K562 treated with DMSO at 1 percent for 24 hours (cell line): ENCODE measurements around the gene EMC9. TPM values are rescaled to one million over a fixed set of nuclear protein-coding genes. Genes with fewer than 3 reads are reported as not detected.

Experiments
- total RNA-seq: library from RNA; unstranded; fragments of 300-600 nt; gene quantifications from 2 replicates; pipeline ENCODE4 v1.2.3, GENCODE V29; 2022; ENCODE audit warnings: low read depth; ENCODE audit not compliant: insufficient read depth

Gene EMC9
- total RNA-seq: 55.6 TPM in 2 replicates

GRCh38 chr14:24141097-24141880, at the start of gene EMC9:
Gene EMC9, minus strand, starts transcription at chr14:24141591. Its CDS starts 287 bp downstream, at chr14:24141304.

GRCh38 chr14:24188251-24189058, 47.1 kb upstream of the EMC9 start, which contains the start of gene IPO4:
Gene IPO4, minus strand, starts transcription at chr14:24188816. Its CDS starts 29 bp downstream, at chr14:24188787.

GRCh38 chr14:24171422-24172260, 30.2 kb upstream of the EMC9 start, which contains the start of gene REC8:
Gene REC8, plus strand, starts transcription at chr14:24172080. Its CDS starts 473 bp downstream, at chr14:24172553.

GRCh38 chr14:24160850-24161804, 19.7 kb upstream of the EMC9 start, which contains the start of gene IRF9:
Gene IRF9, plus strand, starts transcription at chr14:24161265. Its CDS starts 880 bp downstream, at chr14:24162145.

DNA sequence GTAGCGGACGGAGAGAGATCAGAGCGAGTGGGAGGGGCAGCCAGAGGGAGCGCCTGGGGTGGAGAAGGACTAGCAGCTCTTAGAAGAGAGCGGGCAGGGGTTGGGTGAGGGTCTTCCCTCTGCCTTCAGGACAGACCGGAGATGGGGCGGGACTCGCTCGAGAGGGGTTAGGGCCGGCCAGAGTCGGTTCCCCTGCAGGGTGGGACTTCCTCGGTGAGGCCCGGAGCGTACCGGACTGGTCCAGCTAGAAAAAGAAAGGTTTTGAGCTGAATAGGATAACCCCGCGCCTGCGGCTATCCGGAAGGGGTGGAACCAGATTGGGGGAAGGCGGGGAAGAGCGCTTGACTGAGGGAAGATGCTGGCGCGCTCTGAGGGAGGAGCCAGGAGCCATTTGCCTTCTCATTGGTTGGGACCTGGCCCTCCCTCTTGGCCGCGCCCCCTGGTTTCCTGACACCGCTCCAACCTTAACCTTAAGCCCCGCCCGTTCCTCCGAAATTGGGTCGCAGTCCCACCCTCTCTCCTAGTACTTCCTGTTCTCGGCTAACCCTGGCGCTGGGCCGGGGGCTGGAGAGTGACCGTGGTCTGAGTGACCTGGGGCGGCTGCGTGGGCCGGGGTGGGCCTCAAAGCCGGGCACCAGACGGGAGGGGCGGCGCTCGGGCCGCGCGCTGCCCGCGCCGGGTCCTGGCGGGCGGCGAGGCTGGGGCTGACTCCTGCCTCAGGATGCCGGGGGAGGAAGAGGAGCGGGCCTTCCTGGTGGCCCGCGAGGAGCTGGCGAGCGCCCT, 5.8 kb upstream of the EMC9 start, which contains the start of gene RNF31:
Gene RNF31 (plus strand): TSS at position 521 of the 783 bp plus-strand sequence. CDS start 201 bp downstream, at position 722.

DNA sequence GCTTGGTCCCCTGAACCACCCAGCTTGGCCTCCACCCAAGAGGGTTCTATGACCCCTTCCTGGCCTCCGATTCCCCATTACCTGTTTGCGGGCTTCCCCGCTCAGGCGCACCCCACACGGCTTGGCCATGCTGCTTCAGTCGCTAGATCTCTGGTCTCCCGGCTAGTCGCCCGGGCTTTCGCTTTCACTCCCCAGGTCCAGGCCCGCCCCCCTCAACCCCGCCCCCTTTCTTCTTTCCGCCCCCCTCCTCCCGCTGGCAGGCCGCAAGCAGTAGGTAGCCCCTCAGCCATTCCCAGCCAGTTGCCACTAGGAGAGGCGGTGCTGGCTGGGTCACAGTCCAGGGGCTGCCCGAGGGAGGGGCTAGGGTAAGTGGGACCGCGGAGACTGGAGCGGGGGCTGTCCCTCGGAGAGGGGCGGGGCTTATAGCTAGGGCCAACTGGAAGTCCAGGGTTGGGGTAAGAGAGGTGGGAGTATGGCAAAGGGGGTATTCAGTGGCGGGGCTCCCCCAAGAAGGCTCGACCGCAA, 5.1 kb upstream of the EMC9 start, which contains the start of gene PSME2:
Gene PSME2 (minus strand): TSS at position 158 of the 525 bp plus-strand sequence. CDS start 29 bp downstream, at position 129.

GRCh38 chr14:24135834-24136683, 5.3 kb downstream of the EMC9 start, which contains the start of gene PSME1:
Gene PSME1, plus strand, starts transcription at chr14:24136194. Its CDS starts 69 bp downstream, at chr14:24136263.

GRCh38 chr14:24130380-24130716, 11.0 kb downstream of the EMC9 start, which contains the start of gene FITM1:
Gene FITM1, plus strand, starts transcription at chr14:24130659. Its CDS starts 905 bp downstream, at chr14:24131564.

GRCh38 chr14:24114532-24115421, 26.6 kb downstream of the EMC9 start, which contains the start of the genes DCAF11 and NRL:
Gene DCAF11, plus strand, starts transcription at chr14:24114777. Its CDS starts 818 bp downstream, at chr14:24115595.
Gene NRL, minus strand, starts transcription at chr14:24114949. Its CDS starts 32,101 bp downstream, at chr14:24082848.

GRCh38 chr14:24093901-24094840, 47.2 kb downstream of the EMC9 start, which contains the start of gene PCK2:
Gene PCK2, plus strand, starts transcription at chr14:24094311. Its CDS starts 95 bp downstream, at chr14:24094406.

Other genes starting within 250 kb of the EMC9 start
- gene DHRS4, start 187.8 kb downstream of the EMC9 start, total RNA-seq: 35.2 and 36.2 TPM in 2 replicates
- gene DHRS4L2, start 152.7 kb downstream of the EMC9 start, total RNA-seq: 12.8 and 14.9 TPM in 2 replicates
- gene CARMIL3, start 89.6 kb downstream of the EMC9 start, total RNA-seq: 0.16 TPM in 1 of 2 replicates, not detected in the other
- gene CPNE6, start 70.0 kb downstream of the EMC9 start, total RNA-seq: not detected in 2 replicates
- 150 and 160 TPM in 2 replicates for gene PCK2, start 47.3 kb downstream of the EMC9 start, total RNA-seq
- gene DCAF11, start 26.8 kb downstream of the EMC9 start, total RNA-seq: 52.3 and 59.5 TPM in 2 replicates
- 1.6 and 2.8 TPM in 2 replicates for gene NRL, start 26.6 kb downstream of the EMC9 start, total RNA-seq
- 0.50 TPM in 1 of 2 replicates, not detected in the other for gene FITM1, start 10.9 kb downstream of the EMC9 start, total RNA-seq
- gene PSME1, start 5.4 kb downstream of the EMC9 start, total RNA-seq: 169 and 181 TPM in 2 replicates
- gene PSME2, start 5.0 kb upstream of the EMC9 start, total RNA-seq: 119 and 129 TPM in 2 replicates
- gene RNF31, start 5.9 kb upstream of the EMC9 start, total RNA-seq: 34.5 and 41.7 TPM in 2 replicates
- gene IRF9, start 19.7 kb upstream of the EMC9 start, total RNA-seq: 11.9 and 14.2 TPM in 2 replicates
- gene REC8, start 30.5 kb upstream of the EMC9 start, total RNA-seq: 1.7 and 2.6 TPM in 2 replicates
- 16.3 and 21.4 TPM in 2 replicates for gene IPO4, start 47.2 kb upstream of the EMC9 start, total RNA-seq
- gene TM9SF1, start 53.9 kb upstream of the EMC9 start, total RNA-seq: 22.1 and 25.4 TPM in 2 replicates
- 0.96 TPM in 1 of 2 replicates, not detected in the other for gene TSSK4, start 64.1 kb upstream of the EMC9 start, total RNA-seq
- gene CHMP4A, start 71.9 kb upstream of the EMC9 start, total RNA-seq: 63.2 and 63.8 TPM in 2 replicates
- gene MDP1, start 74.5 kb upstream of the EMC9 start, total RNA-seq: 16.9 and 17.9 TPM in 2 replicates
- 144 and 171 TPM in 2 replicates for gene NEDD8, start 90.8 kb upstream of the EMC9 start, total RNA-seq
- 56.8 and 59.4 TPM in 2 replicates for gene GMPR2, start 91.3 kb upstream of the EMC9 start, total RNA-seq
- gene TINF2, start 101.0 kb upstream of the EMC9 start, total RNA-seq: 21.0 and 28.8 TPM in 2 replicates
- 1.5 and 3.1 TPM in 2 replicates for gene TGM1, start 121.6 kb upstream of the EMC9 start, total RNA-seq
- gene RABGGTA, start 130.0 kb upstream of the EMC9 start, total RNA-seq: 24.9 and 28.0 TPM in 2 replicates
- gene DHRS1, start 158.2 kb upstream of the EMC9 start, total RNA-seq: 41.0 and 43.3 TPM in 2 replicates
- 9.2 and 10.5 TPM in 2 replicates for gene NOP9, start 158.3 kb upstream of the EMC9 start, total RNA-seq
- not detected in 2 replicates for gene CIDEB, start 166.4 kb upstream of the EMC9 start, total RNA-seq
- 5.2 and 5.8 TPM in 2 replicates for gene LTB4R2, start 168.5 kb upstream of the EMC9 start, total RNA-seq
- 8.1 and 11.2 TPM in 2 replicates for gene LTB4R, start 169.9 kb upstream of the EMC9 start, total RNA-seq
- not detected in 2 replicates for gene ADCY4, start 193.5 kb upstream of the EMC9 start, total RNA-seq
- gene RIPK3, start 198.4 kb upstream of the EMC9 start, total RNA-seq: 0.35 and 0.89 TPM in 2 replicates
- 1.5 and 1.8 TPM in 2 replicates for gene NFATC4, start 226.6 kb upstream of the EMC9 start, total RNA-seq